Activated naive CD4-positive, alpha-beta T cell treated with anti-CD3 and anti-CD28 coated beads, Interleukin-2, amount 50 U/mL, for 16 hours (primary cell): Measurements from ENCODE around the gene AADAT.

Experiments used
- DNase-seq: peaks from one replicate; pipeline ENCODE4 v3.0.0-alpha.2; 2020

The AADAT gene

GRCh38 chr4:170026253-170027021 lies 63.3 kb downstream of the AADAT start, which contains the start of gene MFAP3L:
MFAP3L (minus strand) TSS chr4:170026395; CDS start chr4:170005877, 20,518 bp downstream.
- peak; percentile 88 for DNase-seq

GRCh38 chr4:170025523-170026252 lies 64.1 kb downstream of the AADAT start:
- DNase-seq, result peak; percentile 24

GRCh38 chr4:170022211-170022610 lies 67.5 kb downstream of the AADAT start:
- no peak for DNase-seq

- no peak for DNase-seq
Measured at GRCh38 chr4:170017252-170017651, 72.5 kb downstream of the AADAT start.

GRCh38 chr4:170015285-170015684 lies 74.5 kb downstream of the AADAT start:
- no peak for DNase-seq

- DNase-seq, result no peak
Measured at GRCh38 chr4:170014359-170015011, 75.3 kb downstream of the AADAT start.

GRCh38 chr4:170012629-170012958 lies 77.2 kb downstream of the AADAT start:
- DNase-seq, result no peak

- DNase-seq, result no peak
Measured at GRCh38 chr4:170011921-170012628, 77.7 kb downstream of the AADAT start.
